WTC11 (cell line): ENCODE data around the gene LMBR1. TPM values are rescaled to one million over a fixed set of nuclear protein-coding genes. Genes with fewer than 3 reads are reported as not detected.

ENCODE experiments used
- ATAC-seq: fragments of 200-7000 bp; cut with Tn5 transposase; 2 replicates; pipeline ENCODE4 v1.10.0; 2021; ENCODE audit warnings: mild to moderate bottlenecking, moderate library complexity
- CTCF ChIA-PET: fragments of 300-600 bp; sonication (Branson Sonifier 250); formaldehyde crosslinking; loops from one replicate; lab custom pipeline; 2021; ENCODE audit warnings: antibody characterized with exemption; lab: Charles Lee
- POLR2A ChIA-PET: fragments of 350-600 bp; sonication (Branson Sonifier 250); formaldehyde crosslinking; loops from one replicate; lab custom pipeline; 2021; ENCODE audit warnings: antibody characterized with exemption; lab: Charles Lee
- DNase-seq: peaks from one replicate; pipeline ENCODE4 v3.0.0; 2021; ENCODE audit warnings: low spot score
- H3K27ac Mint-ChIP-seq: 2 replicates; pipeline ENCODE4 v1.8.0; 2021; ENCODE audit warnings: mixed read lengths
- H3K27me3 Mint-ChIP-seq: 2 replicates; pipeline ENCODE4 v1.8.0; 2021; ENCODE audit warnings: low read depth, mild to moderate bottlenecking, moderate library complexity, mixed read lengths
- H3K36me3 Mint-ChIP-seq: 2 replicates; pipeline ENCODE4 v1.8.0; 2021; ENCODE audit warnings: mixed read lengths
- H3K4me1 Mint-ChIP-seq: 2 replicates; pipeline ENCODE4 v1.8.0; 2022; ENCODE audit warnings: mixed read lengths
- H3K4me3 Mint-ChIP-seq: 2 replicates; pipeline ENCODE4 v1.8.0; 2021; ENCODE audit warnings: mild to moderate bottlenecking, moderate library complexity, mixed read lengths
- H3K9me3 Mint-ChIP-seq: 2 replicates; pipeline ENCODE4 v1.8.0; 2021; ENCODE audit warnings: mixed read lengths
- ATF1 ChIP-seq: sonication (generic); formaldehyde crosslinking; IDR thresholded peaks from 2 replicates; pipeline ENCODE4 v1.8.1; 2023; ENCODE audit warnings: mild to moderate bottlenecking, moderate library complexity, missing genetic modification reagents
- ATF3 ChIP-seq: sonication (generic); formaldehyde crosslinking; conservative IDR thresholded peaks from 2 replicates; pipeline ENCODE4 v1.8.1; 2022; ENCODE audit warnings: mild to moderate bottlenecking, missing genetic modification reagents
- CBFB ChIP-seq: sonication (generic); formaldehyde crosslinking; IDR thresholded peaks from 2 replicates; pipeline ENCODE4 v1.8.1; 2022; ENCODE audit warnings: mild to moderate bottlenecking, low read depth, missing genetic modification reagents
- E2F4 ChIP-seq: sonication (generic); formaldehyde crosslinking; IDR thresholded peaks from 2 replicates; pipeline ENCODE4 v1.8.1; 2022; ENCODE audit warnings: low read depth, mild to moderate bottlenecking, moderate library complexity, missing genetic modification reagents, borderline replicate concordance
- MXD4 ChIP-seq: fragments of 250-450 bp; sonication (Bioruptor Pico); IDR thresholded peaks from 2 replicates; pipeline ENCODE4 v1.8.0; 2021; ENCODE audit warnings: mild to moderate bottlenecking, moderate library complexity, borderline replicate concordance
- NFATC4 ChIP-seq: fragments of 250-450 bp; sonication (Bioruptor Pico); IDR thresholded peaks from 2 replicates; pipeline ENCODE4 v1.9.0; 2021; ENCODE audit warnings: mild to moderate bottlenecking
- OVOL2 ChIP-seq: fragments of 250-450 bp; sonication (Bioruptor Pico); IDR thresholded peaks from 2 replicates; pipeline ENCODE4 v1.9.0; 2021; ENCODE audit warnings: mild to moderate bottlenecking, borderline replicate concordance
- PREB ChIP-seq: sonication (generic); formaldehyde crosslinking; IDR thresholded peaks from 2 replicates; pipeline ENCODE4 v1.8.1; 2022; ENCODE audit warnings: mild to moderate bottlenecking, missing genetic modification reagents, moderate library complexity, borderline replicate concordance
- PRRX2 ChIP-seq: fragments of 250-450 bp; sonication (Bioruptor Pico); IDR thresholded peaks from 2 replicates; pipeline ENCODE4 v1.8.0; 2021; ENCODE audit warnings: mild to moderate bottlenecking
- RORB ChIP-seq: fragments of 250-450 bp; sonication (Bioruptor Pico); IDR thresholded peaks from 2 replicates; pipeline ENCODE4 v1.9.0; 2021; ENCODE audit warnings: mild to moderate bottlenecking
- ZNF121 ChIP-seq: sonication (generic); formaldehyde crosslinking; IDR thresholded peaks from 2 replicates; pipeline ENCODE4 v1.8.0; 2023; ENCODE audit warnings: missing genetic modification reagents
- ZNF219 ChIP-seq: sonication (generic); formaldehyde crosslinking; IDR thresholded peaks from 2 replicates; pipeline ENCODE4 v1.8.0; 2023; ENCODE audit warnings: missing genetic modification reagents, mild to moderate bottlenecking, borderline replicate concordance
- ZNF416 ChIP-seq: fragments of 250-450 bp; sonication (Bioruptor Pico); IDR thresholded peaks from 2 replicates; pipeline ENCODE4 v1.9.0; 2021; ENCODE audit warnings: mild to moderate bottlenecking, inconsistent platforms
- ZNF423 ChIP-seq: fragments of 250-450 bp; sonication (Bioruptor Pico); IDR thresholded peaks from 2 replicates; pipeline ENCODE4 v2.1.2; 2022; ENCODE audit warnings: mild to moderate bottlenecking, moderate library complexity
- ZNF425 ChIP-seq: fragments of 250-450 bp; sonication (Bioruptor Pico); conservative IDR thresholded peaks from 2 replicates; pipeline ENCODE4 v1.9.0; 2021; ENCODE audit warnings: mild to moderate bottlenecking
- total RNA-seq: library from RNA; stranded (reverse); gene quantifications from 3 replicates; pipeline ENCODE4 v1.2.3, GENCODE V29; 2021
- TF ChIP-seq, protein P1 (sequence below): sonication (generic); formaldehyde crosslinking; IDR thresholded peaks from 2 replicates; pipeline ENCODE4 v1.8.1; 2023; ENCODE audit warnings: mild to moderate bottlenecking, missing genetic modification reagents, borderline replicate concordance
- TF ChIP-seq, protein P2 (sequence below): sonication (generic); formaldehyde crosslinking; IDR thresholded peaks from 2 replicates; pipeline ENCODE4 v1.8.0; 2023; ENCODE audit warnings: missing genetic modification reagents, mild to moderate bottlenecking, borderline replicate concordance

The LMBR1 gene
- total RNA-seq, 1 experiment from 2014 or later, result 55.6 TPM

DNA sequence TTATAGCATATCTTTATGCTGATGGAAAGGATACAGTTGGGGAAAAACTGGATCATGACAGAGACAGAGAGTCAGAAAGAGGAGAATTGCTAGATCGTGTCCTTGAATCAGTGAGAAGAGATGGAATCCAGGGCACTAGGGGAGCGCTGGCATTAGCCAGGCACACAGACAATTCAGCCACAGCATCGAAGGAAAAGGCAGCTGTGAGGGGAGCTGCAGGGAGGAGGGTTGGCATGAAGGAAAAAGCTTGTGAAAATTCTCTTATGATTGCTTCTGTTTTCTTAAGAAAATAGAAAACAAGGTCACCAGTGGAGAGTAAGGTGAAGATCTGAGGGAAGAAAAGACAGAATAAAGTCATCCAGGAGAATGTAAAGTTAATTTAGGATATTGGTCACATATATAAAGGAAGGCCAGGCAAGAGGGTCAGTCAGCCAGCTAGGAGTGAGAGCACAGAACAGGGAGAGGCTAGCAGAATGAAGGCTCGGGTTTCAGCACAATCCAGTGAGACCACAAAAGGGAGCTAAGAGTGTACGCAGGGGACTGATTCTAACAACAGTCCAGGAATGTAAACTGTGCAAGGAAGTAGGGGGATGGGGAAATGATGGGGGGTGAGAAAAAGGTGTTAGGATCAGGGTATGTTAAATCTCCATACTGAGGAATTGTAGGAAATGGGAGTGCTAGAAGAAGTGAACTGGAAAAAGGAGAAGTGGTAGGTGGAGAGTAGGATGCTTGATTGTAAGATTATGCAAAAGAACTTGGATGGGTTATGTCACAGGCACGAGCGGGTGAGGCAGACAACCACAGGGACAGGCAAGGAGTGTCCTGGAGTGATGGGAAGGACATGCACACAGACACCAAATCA, 140.4 kb downstream of the LMBR1 start:
- Mint-ChIP-seq H3K27me3 (no peaks in the 10 kb centered on the region), H3K4me3 (no peak overlapping the region), H3K9me3 (no peaks in the 10 kb centered on the region), H3K36me3 (0 out of 2 replicates have a peak, but pooled peaks cover 2% of the 10 kb centered on the region), H3K27ac (no peak overlapping the region), H3K4me1 (no peaks in the 10 kb centered on the region; the same call in none of the 2 replicates)
- ATAC-seq (peak; percentile 57; the same call in 1 of the 2 replicates), DNase-seq (no peak)
- POLR2A ChIA-PET, result interaction anchor here (0.7 kb wide), 1 partner anchor 91 kb away, joined by 4 read pairs; no protein-coding TSS in a partner anchor
- CTCF ChIA-PET, result interaction anchor here (0.6 to 3.1 kb wide), 11 partner anchors 8 to 673 kb away, joined by 3 to 14 read pairs (median 4); no protein-coding TSS in a partner anchor
- TF ChIP-seq PREB (no peak), MXD4 (CRISPR knock-in tag) (no peak), RORB (CRISPR knock-in tag) (no peak), ZNF425 (CRISPR knock-in tag) (no peak), NFATC4 (no peak), PRRX2 (CRISPR knock-in tag) (no peak), OVOL2 (CRISPR knock-in tag) (no peak), ZNF219 (CRISPR knock-in tag) (no peak)
- TF ChIP-seq, protein P1, sequence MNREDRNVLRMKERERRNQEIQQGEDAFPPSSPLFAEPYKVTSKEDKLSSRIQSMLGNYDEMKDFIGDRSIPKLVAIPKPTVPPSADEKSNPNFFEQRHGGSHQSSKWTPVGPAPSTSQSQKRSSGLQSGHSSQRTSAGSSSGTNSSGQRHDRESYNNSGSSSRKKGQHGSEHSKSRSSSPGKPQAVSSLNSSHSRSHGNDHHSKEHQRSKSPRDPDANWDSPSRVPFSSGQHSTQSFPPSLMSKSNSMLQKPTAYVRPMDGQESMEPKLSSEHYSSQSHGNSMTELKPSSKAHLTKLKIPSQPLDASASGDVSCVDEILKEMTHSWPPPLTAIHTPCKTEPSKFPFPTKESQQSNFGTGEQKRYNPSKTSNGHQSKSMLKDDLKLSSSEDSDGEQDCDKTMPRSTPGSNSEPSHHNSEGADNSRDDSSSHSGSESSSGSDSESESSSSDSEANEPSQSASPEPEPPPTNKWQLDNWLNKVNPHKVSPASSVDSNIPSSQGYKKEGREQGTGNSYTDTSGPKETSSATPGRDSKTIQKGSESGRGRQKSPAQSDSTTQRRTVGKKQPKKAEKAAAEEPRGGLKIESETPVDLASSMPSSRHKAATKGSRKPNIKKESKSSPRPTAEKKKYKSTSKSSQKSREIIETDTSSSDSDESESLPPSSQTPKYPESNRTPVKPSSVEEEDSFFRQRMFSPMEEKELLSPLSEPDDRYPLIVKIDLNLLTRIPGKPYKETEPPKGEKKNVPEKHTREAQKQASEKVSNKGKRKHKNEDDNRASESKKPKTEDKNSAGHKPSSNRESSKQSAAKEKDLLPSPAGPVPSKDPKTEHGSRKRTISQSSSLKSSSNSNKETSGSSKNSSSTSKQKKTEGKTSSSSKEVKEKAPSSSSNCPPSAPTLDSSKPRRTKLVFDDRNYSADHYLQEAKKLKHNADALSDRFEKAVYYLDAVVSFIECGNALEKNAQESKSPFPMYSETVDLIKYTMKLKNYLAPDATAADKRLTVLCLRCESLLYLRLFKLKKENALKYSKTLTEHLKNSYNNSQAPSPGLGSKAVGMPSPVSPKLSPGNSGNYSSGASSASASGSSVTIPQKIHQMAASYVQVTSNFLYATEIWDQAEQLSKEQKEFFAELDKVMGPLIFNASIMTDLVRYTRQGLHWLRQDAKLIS (CRISPR knock-in tag), result no peak
- TF ChIP-seq, all 79 proteins: peak for 0

DNA sequence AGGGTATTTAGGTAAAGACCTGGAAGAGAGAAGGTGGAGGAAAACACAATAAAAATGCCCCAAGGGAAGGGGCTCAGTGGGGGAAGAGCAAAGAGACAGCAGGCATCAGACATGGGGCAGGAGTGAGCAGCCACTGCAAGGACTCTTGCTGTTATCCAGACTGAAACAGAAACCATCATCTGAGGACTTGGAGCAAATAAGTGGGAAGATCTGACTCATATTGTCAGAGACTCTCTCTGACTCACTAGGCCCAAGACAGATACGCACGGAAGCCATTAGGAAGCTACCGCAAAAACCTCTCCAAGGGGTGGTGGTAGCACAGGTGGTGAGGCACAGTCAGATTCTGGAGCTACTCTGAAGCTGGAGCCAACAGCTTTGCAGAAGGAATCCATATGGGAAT, 141.7 kb downstream of the LMBR1 start:
- CTCF ChIA-PET, result no interaction called here
- Mint-ChIP-seq H3K27me3 (no peaks in the 10 kb centered on the region), H3K36me3 (0 out of 2 replicates have a peak, but pooled peaks cover 2% of the 10 kb centered on the region), H3K27ac (peak overlapping the region; percentile 39; the same call in 1 of the 2 replicates), H3K4me1 (no peaks in the 10 kb centered on the region; the same call in none of the 2 replicates), H3K9me3 (no peaks in the 10 kb centered on the region), H3K4me3 (no peak overlapping the region)
- ATAC-seq (no peak), DNase-seq (no peak)
- POLR2A ChIA-PET, result no interaction called here
- TF ChIP-seq E2F4 (no peak), ATF3 (no peak), CBFB (CRISPR knock-in tag) (no peak), ZNF416 (CRISPR knock-in tag) (no peak), ZNF425 (CRISPR knock-in tag) (no peak), OVOL2 (CRISPR knock-in tag) (no peak), ATF1 (no peak), ZNF423 (CRISPR knock-in tag) (no peak), ZNF121 (CRISPR knock-in tag) (no peak)
- TF ChIP-seq, protein P2, sequence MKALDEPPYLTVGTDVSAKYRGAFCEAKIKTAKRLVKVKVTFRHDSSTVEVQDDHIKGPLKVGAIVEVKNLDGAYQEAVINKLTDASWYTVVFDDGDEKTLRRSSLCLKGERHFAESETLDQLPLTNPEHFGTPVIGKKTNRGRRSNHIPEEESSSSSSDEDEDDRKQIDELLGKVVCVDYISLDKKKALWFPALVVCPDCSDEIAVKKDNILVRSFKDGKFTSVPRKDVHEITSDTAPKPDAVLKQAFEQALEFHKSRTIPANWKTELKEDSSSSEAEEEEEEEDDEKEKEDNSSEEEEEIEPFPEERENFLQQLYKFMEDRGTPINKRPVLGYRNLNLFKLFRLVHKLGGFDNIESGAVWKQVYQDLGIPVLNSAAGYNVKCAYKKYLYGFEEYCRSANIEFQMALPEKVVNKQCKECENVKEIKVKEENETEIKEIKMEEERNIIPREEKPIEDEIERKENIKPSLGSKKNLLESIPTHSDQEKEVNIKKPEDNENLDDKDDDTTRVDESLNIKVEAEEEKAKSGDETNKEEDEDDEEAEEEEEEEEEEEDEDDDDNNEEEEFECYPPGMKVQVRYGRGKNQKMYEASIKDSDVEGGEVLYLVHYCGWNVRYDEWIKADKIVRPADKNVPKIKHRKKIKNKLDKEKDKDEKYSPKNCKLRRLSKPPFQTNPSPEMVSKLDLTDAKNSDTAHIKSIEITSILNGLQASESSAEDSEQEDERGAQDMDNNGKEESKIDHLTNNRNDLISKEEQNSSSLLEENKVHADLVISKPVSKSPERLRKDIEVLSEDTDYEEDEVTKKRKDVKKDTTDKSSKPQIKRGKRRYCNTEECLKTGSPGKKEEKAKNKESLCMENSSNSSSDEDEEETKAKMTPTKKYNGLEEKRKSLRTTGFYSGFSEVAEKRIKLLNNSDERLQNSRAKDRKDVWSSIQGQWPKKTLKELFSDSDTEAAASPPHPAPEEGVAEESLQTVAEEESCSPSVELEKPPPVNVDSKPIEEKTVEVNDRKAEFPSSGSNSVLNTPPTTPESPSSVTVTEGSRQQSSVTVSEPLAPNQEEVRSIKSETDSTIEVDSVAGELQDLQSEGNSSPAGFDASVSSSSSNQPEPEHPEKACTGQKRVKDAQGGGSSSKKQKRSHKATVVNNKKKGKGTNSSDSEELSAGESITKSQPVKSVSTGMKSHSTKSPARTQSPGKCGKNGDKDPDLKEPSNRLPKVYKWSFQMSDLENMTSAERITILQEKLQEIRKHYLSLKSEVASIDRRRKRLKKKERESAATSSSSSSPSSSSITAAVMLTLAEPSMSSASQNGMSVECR, result no peak
